Keratinocyte (primary cell): Measurements from ENCODE around the gene UGP2. TPM values are rescaled to one million over a fixed set of nuclear protein-coding genes. Genes with fewer than 3 reads are reported as not detected.
A peak's percentile ranks its signal among the peaks of the same experiment; 100 is the strongest.
"Not testable (repeated sequence)": the region's sequence is repeated elsewhere in the genome, so short reads cannot be mapped to it uniquely, and the experiment has no call there.

Experiments used
- DNase-seq: peaks from one replicate; pipeline ENCODE4 v3.0.0-alpha.2; 2011; ENCODE audit warnings: low read depth, missing footprints, low spot score
- FAIRE-seq: peaks from 2 replicates; lab custom pipeline; 2011; peaks lifted over from hg19 to GRCh38; lab: Jason Lieb, UNC
- H2AFZ ChIP-seq: 2 replicates; pipeline ENCODE4 v1.6.0; 2012; ENCODE audit warnings: low read length, control low read depth, inconsistent platforms; ENCODE audit not compliant: control insufficient read depth
- H3K27ac ChIP-seq: 2 replicates; pipeline ENCODE4 v1.5.1; 2011; ENCODE audit warnings: low read length; ENCODE audit not compliant: control insufficient read depth, insufficient read depth
- H3K27me3 ChIP-seq: 3 replicates; pipeline ENCODE4 v1.6.0; 2011; ENCODE audit warnings: low read length; ENCODE audit not compliant: control insufficient read depth, insufficient read depth; ENCODE audit errors: extremely low read depth
- H3K36me3 ChIP-seq, 2 experiments: 2 replicates in 1 of 2; 3 replicates in 1 of 2; pipeline ENCODE4 v1.5.1; 2011; ENCODE audit warnings: low read length in 2 of 2, mild to moderate bottlenecking in 1 of 2; ENCODE audit not compliant: control insufficient read depth in 2 of 2, insufficient read depth in 2 of 2; ENCODE audit errors: extremely low read depth in 1 of 2
- H3K4me1 ChIP-seq: 3 replicates; pipeline ENCODE4 v1.5.1; 2011; ENCODE audit warnings: low read length; ENCODE audit not compliant: control insufficient read depth, insufficient read depth; ENCODE audit errors: extremely low read depth
- H3K4me2 ChIP-seq: 3 replicates; pipeline ENCODE4 v1.6.0; 2011; ENCODE audit warnings: low read depth, low read length; ENCODE audit not compliant: control insufficient read depth, insufficient read depth; ENCODE audit errors: extremely low read depth
- H3K4me3 ChIP-seq, 3 experiments: fragments of 200-600 bp in 1 of 3; sonication (generic) in 1 of 3; 2 replicates in 2 of 3; 3 replicates in 1 of 3; pipeline ENCODE4 v1.5.1; 2011 to 2016; ENCODE audit warnings: low read length in 3 of 3, mild to moderate bottlenecking in 3 of 3, control low read depth in 2 of 3, inconsistent platforms in 1 of 3, low read depth in 1 of 3, mixed read lengths in 1 of 3, mixed run types in 1 of 3, moderate library complexity in 1 of 3; ENCODE audit not compliant: control insufficient read depth in 2 of 3, insufficient read depth in 2 of 3; ENCODE audit errors: extremely low read depth in 1 of 3
- H3K79me2 ChIP-seq: 2 replicates; pipeline ENCODE4 v1.6.0; 2012; ENCODE audit warnings: low read length; ENCODE audit not compliant: control insufficient read depth, insufficient read depth
- H3K9ac ChIP-seq: 3 replicates; pipeline ENCODE4 v1.6.0; 2011; ENCODE audit warnings: low read length; ENCODE audit not compliant: control insufficient read depth, insufficient read depth; ENCODE audit errors: extremely low read depth
- H3K9me1 ChIP-seq: 3 replicates; pipeline ENCODE4 v1.6.0; 2011; ENCODE audit warnings: low read length; ENCODE audit not compliant: control insufficient read depth, insufficient read depth; ENCODE audit errors: extremely low read depth
- H3K9me3 ChIP-seq: 2 replicates; pipeline ENCODE4 v1.5.1; 2012; ENCODE audit warnings: low read depth, low read length; ENCODE audit not compliant: control insufficient read depth
- H4K20me1 ChIP-seq: 3 replicates; pipeline ENCODE4 v1.6.0; 2011; ENCODE audit warnings: low read length; ENCODE audit not compliant: control insufficient read depth, insufficient read depth; ENCODE audit errors: extremely low read depth
- EZH2 ChIP-seq: IDR thresholded peaks from one replicate; pipeline ENCODE4 v1.6.1; 2012; ENCODE audit warnings: inconsistent platforms, mild to moderate bottlenecking, low read length, moderate library complexity
- dilution Hi-C: fragments of 300-500 bp; cut with MboI; formaldehyde crosslinking; loops from one replicate; pipeline ENCODE4 v1.7.0; 2020; ENCODE audit warnings: low sequenced_read_pairs; ENCODE audit not compliant: extremely low pct_ligation_motif_present
- polyA plus RNA-seq, 5 experiments: library from polyadenylated mRNA; depleted of rRNA in 3 of 5; stranded (reverse) in 3 of 5; stranded (forward) in 1 of 5; unstranded in 1 of 5; fragments of >200 nt; gene quantifications; 1 replicate in 1 of 5; 2 replicates in 3 of 5; 3 replicates in 1 of 5; pipeline versions ENCODE4 v1.2.1 to v1.2.3, GENCODE V29; 2011 to 2012; ENCODE audit warnings: missing spikeins in 2 of 5, low read depth in 1 of 5, low replicate concordance in 1 of 5
- TF ChIP-seq, protein P1 (sequence below), 3 experiments: IDR thresholded peaks in 1 of 3; conservative IDR thresholded peaks in 1 of 3; optimal IDR thresholded peaks in 1 of 3; 2 replicates in 2 of 3; 3 replicates in 1 of 3; pipeline versions ENCODE3 to v1.5.1; 2011; ENCODE audit warnings: low read length in 3 of 3, mild to moderate bottlenecking in 3 of 3, moderate library complexity in 2 of 3, control low read depth in 1 of 3, inconsistent platforms in 1 of 3; ENCODE audit not compliant: insufficient read depth in 2 of 3; ENCODE audit errors: extremely low read depth in 1 of 3

The UGP2 gene
- polyA plus RNA-seq, 1 donor (not counting 4 experiments of a cell fraction or from before 2014, with no cell fraction given) = 260 TPM

DNA sequence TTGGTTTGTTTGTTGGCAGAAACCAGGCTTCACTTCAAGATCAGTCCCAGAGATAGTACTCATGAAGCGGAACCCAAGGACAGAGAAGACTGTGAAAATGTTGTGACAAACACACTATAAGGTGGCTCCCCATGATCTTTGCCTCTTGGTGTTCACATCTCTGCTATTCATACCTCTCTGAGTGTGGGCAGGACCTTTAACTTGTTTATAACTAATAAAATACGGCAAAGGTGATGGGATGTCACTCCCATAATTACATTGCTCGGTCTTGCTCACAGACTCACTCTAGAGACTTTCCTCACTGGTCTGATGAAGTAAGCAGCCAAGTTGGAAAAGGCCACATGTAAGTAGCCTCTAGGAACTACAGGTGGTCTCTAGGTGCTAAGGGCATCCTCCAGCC, 30.6 kb upstream of the UGP2 start:
- no peaks in the 10 kb centered on the region for H3K36me3 ChIP-seq
- dilution Hi-C loops = no loop called here
- H3K9me1 ChIP-seq = no peaks in the 10 kb centered on the region
- peaks cover 6% of the 10 kb centered on the region for H3K4me1 ChIP-seq
- FAIRE-seq (no peak), DNase-seq (no peak)
- no peak overlapping the region for H3K4me3 ChIP-seq
- H3K4me2 ChIP-seq = no peak overlapping the region
- no peaks in the 10 kb centered on the region for H3K79me2 ChIP-seq
- no peak overlapping the region for H3K9ac ChIP-seq
- H3K27ac ChIP-seq = no peak overlapping the region
- H3K9me3 ChIP-seq = no peaks in the 10 kb centered on the region
- H3K27me3 ChIP-seq = no peaks in the 10 kb centered on the region
- H2AFZ ChIP-seq = no peak overlapping the region
- H4K20me1 ChIP-seq = no peaks in the 10 kb centered on the region
- TF ChIP-seq, protein P1, sequence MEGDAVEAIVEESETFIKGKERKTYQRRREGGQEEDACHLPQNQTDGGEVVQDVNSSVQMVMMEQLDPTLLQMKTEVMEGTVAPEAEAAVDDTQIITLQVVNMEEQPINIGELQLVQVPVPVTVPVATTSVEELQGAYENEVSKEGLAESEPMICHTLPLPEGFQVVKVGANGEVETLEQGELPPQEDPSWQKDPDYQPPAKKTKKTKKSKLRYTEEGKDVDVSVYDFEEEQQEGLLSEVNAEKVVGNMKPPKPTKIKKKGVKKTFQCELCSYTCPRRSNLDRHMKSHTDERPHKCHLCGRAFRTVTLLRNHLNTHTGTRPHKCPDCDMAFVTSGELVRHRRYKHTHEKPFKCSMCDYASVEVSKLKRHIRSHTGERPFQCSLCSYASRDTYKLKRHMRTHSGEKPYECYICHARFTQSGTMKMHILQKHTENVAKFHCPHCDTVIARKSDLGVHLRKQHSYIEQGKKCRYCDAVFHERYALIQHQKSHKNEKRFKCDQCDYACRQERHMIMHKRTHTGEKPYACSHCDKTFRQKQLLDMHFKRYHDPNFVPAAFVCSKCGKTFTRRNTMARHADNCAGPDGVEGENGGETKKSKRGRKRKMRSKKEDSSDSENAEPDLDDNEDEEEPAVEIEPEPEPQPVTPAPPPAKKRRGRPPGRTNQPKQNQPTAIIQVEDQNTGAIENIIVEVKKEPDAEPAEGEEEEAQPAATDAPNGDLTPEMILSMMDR (optimal IDR thresholded peaks at IDR 0.05 in 1 of 3, IDR thresholded peaks at IDR 0.05 in 1 of 3, conservative IDR thresholded peaks at IDR 0.05 in 1 of 3; ENCODE audit: extremely low read depth in 1 of 3, insufficient read depth in 2 of 3, low read length in 3 of 3) = no peak
- no peak for TF ChIP-seq EZH2

DNA sequence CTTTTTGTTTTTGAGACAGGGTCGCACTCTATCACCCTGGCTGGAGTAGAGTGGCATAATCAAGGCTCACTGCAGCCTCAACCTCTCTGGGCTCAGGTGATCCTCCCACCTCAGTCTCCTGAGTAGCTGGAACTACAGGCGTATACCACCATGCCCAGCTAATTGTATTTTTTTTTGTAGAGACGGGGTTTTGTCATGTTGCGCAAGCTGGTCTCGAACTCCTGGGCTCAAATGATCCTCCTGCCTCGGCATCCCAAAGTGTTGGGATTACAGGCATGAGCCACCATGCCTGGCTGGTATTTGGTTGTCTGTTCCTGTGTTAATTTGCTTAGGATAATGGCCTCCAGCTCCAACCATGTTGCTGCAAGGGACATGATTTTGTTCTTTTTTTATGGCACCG, 29.8 kb upstream of the UGP2 start:
- H4K20me1 ChIP-seq, DNase-seq, dilution Hi-C loops, H3K9me1 ChIP-seq, H3K27me3 ChIP-seq, H2AFZ ChIP-seq, FAIRE-seq, H3K9ac ChIP-seq, H3K4me1 ChIP-seq, H3K4me3 ChIP-seq, H3K9me3 ChIP-seq, H3K79me2 ChIP-seq, H3K36me3 ChIP-seq, H3K4me2 ChIP-seq, H3K27ac ChIP-seq: not testable (repeated sequence)

DNA sequence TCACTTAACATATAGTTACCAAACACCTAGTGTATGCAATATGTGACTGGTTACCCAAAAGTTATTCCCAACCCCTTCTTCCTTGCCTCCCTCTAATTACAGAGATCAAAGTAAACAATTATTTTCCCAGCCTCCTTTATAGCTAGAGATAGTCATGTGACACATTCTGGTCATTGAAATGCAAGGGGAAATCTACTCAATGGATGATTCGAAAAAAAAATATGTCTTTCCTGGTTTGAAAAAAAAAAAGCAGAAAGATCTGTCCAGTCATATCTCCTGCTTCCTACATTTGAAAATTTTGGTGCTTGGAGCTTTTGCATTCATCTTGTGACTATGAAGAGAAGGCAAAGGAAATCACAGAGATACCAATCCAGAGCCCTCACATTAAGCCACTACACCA, 27.6 kb upstream of the UGP2 start:
- Histone ChIP-seq H3K4me1 (peaks cover 6% of the 10 kb centered on the region), H3K9ac (no peak overlapping the region), H3K27me3 (no peaks in the 10 kb centered on the region), H2AFZ (peak overlapping the region; percentile 63), H3K27ac (no peak overlapping the region), H4K20me1 (no peaks in the 10 kb centered on the region), H3K4me2 (no peak overlapping the region), H3K4me3 (no peak overlapping the region), H3K9me1 (no peaks in the 10 kb centered on the region), H3K9me3 (no peaks in the 10 kb centered on the region), H3K36me3 (no peaks in the 10 kb centered on the region), H3K79me2 (no peaks in the 10 kb centered on the region)
- no peak for DNase-seq
- dilution Hi-C loops = no loop called here
- no peak for FAIRE-seq
- TF ChIP-seq, protein P1 (optimal IDR thresholded peaks at IDR 0.05 in 1 of 3, IDR thresholded peaks at IDR 0.05 in 1 of 3, conservative IDR thresholded peaks at IDR 0.05 in 1 of 3; ENCODE audit: extremely low read depth in 1 of 3, insufficient read depth in 2 of 3, low read length in 3 of 3) = no peak
- no peak for TF ChIP-seq EZH2
